GM18498 (cell line): Measurements from ENCODE around the gene NAPEPLD.
"Not testable (repeated sequence)": the region's sequence is repeated elsewhere in the genome, so short reads cannot be mapped to it uniquely, and the experiment has no call there.

Experiments
- ATAC-seq: cut with Tn5 transposase; IDR thresholded peaks from one replicate; pipeline ENCODE4 v1.9.1; 2021; ENCODE audit warnings: mild to moderate bottlenecking, moderate library complexity; ENCODE audit not compliant: unreplicated experiment

The NAPEPLD gene

DNA sequence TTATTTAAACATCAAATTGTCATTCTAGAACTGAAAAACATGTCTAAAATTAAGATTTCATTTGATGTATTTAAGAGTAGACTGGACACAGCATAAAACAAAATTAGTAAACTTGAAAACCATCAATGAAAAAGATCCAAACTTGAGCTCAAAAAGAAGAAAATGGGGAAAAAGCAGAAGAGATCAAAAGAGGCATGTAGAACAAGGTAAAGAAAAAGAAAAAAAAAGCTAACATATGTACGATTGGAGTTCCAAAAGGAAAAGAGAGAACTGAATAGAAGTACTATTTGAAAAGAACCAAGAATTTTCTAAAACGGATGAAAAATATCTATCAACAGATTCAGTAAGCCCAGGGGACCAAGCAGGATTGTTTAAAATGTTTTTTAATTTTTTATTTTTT lies 77.9 kb downstream of the NAPEPLD start:
- ATAC-seq: no peak

DNA sequence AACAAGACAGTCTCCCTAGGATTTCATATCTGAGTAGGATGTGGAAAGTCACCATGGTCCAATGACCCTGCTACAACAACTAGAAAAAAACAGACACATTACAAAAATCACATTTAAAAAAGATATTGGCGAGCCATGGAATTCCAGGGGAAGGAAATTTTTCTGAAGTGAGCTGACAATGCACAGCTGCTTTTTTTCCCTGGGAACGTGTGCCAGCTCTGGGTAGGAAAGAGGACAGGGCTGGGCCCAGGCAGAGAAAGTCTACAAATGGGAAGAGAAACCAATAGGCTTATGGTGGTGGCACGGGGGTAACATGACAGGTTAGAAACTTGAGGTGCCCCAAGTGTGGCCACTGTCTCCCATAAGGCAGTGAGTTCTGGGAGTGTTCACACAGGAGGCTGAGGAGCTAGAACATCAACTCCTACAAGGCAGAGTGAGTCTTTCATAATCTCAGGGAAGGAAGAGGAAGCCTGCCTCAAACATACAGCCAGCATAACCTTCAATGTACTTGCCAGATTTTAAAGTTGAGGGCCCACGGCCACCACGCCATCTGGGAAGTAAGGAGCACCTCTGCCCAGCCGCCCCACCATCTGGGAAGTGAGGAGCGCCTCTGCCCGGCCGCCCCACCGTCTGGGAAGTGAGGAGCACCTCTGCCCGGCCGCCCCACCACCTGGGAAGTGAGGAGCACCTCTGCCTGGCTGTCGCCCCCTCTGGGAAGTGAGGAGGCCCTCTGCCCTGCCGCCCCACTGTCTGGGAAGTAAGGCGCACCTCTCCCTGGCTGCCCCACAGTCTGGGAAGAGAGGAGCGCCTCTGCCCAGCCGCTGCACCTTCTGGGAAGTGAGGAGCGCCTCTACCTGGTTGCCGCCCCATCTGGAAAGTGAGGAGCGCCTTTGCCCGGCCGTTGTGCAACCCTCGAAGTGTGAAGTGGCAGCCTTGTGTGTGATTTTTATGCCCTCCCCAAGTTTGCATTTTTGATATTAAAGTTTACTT lies 80.2 kb downstream of the NAPEPLD start:
- ATAC-seq: no peak

DNA sequence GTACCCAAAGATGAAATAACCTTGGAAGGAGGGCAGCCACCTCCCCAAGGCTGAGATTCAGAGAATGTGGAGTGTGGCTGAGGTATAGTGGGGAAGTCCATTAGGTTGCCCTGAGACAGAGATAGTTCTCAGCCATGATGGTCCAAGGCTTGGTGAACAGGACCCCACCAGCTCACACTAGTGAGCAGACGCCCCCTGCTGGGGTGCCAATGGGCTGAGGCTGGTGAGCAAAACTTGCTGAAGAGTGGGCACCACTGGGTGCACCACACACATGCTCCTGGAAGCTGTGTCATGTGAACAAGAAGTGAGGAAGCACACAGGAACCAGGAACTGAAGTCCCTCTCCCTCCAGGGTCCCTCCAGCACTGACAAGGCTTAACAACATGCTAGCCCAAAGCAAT lies 83.2 kb downstream of the NAPEPLD start:
- peak; percentile 78 for ATAC-seq

DNA sequence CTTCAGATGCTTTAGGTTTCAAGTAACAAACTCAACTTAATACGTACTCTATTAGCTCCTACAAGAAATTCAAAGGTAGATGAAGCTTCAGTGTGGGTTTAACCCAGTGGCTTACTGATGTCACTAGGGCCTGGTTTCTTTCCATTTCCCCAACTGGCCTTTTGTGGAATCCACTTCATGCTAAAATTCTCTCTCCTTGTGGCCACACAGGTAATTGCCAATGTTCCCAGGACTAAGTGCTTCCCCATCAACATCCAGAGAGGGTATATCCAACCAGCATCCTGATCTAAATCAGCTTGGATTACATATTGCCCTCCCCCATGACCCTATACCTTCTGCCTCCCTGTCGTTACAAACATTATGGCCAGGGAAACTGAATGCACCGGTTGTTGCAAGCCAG lies 85.0 kb downstream of the NAPEPLD start:
- no peak for ATAC-seq

DNA sequence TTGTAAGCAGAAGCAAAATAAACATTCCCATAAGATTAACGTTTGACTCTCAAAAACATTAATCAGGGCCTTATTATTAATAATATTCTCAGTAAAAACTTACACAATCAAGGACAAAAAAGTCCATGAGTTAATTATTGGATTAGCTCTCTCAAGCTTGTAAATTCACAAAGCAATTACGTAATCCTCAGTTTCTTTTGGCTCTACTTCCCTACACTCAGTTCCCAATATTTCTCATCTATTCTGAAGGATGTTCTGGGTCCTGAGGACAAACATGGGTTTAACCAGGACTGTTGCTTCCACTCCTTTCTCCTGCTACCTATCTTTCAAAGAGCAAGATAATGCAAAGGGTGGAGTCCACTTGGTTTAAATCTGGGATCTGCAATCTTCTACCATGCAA lies 89.4 kb downstream of the NAPEPLD start:
- ATAC-seq: no peak

DNA sequence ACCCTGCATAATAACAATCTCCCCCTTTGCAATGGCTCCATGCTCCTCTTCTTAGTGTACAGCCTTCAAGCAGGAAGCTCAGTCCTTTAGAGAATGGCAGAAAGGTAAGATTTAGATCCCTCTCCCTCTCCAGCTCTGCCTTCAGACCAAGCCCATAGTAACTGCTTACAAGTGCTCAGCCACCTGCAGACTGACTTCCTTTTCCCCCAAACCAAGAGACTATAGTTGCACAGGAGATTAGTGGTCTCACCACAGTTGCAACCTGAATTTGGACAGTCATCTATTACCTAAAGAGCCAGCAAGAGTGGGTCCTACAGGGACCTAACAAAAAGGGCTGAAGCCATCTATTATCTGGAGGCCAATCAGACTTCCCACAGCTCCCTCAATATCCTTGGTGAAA lies 90.8 kb downstream of the NAPEPLD start:
- no peak for ATAC-seq

DNA sequence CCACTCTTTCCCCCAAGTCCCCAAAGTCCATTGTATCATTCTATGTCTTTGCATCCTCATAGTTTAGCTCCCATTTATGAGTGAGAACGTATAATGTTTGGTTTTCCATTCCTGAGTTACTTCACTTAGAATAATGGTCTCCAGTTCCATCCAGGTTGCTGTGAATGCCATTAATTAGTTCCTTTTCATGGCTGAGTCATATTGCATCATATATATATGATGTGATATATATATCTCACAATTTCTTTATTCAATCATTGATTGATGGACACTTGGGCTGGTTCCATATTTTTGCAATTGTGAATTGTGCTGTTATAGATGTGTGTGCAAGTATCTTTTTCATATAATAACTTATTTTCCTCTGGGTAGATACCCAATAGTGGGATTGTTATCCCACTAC lies 92.9 kb downstream of the NAPEPLD start:
- ATAC-seq: not testable (repeated sequence)

DNA sequence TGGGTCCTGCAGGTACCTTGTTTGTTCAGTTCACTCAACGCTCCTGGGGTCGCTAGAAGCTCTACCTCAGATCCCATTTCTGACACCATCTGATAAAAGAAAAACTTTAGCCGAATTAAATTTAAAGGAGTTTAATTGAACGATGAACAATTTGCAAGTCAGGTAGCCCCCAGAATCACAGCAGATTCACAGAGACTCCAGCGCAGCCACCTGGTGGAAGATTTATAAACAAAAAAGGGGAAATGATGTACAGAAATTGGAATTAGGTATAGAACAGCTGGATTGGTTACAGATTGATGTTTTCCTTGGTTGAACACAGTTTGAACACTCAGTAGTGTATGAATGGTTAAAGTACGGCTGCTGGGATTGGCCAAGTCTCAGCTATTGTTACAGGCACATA lies 97.4 kb downstream of the NAPEPLD start:
- ATAC-seq: no peak
